Fibroblast of lung (primary cell): ENCODE results near the gene OR5H1.

Experiments used
- EZH2 ChIP-seq: IDR thresholded peaks from 2 replicates; pipeline ENCODE4 v1.5.1; 2012; ENCODE audit warnings: low read length, control low read depth, mild to moderate bottlenecking; ENCODE audit errors: missing control alignments
- TF ChIP-seq, protein P1 (sequence below), 2 donors: IDR thresholded peaks in 1 of 2; conservative IDR thresholded peaks in 1 of 2; 1 replicate in 1 of 2; 2 replicates in 1 of 2; pipeline ENCODE4 v1.5.1; 2011 to 2012; ENCODE audit warnings: low read length in 2 of 2, control low read depth in 1 of 2, inconsistent platforms in 1 of 2, low read depth in 1 of 2, mild to moderate bottlenecking in 1 of 2

DNA sequence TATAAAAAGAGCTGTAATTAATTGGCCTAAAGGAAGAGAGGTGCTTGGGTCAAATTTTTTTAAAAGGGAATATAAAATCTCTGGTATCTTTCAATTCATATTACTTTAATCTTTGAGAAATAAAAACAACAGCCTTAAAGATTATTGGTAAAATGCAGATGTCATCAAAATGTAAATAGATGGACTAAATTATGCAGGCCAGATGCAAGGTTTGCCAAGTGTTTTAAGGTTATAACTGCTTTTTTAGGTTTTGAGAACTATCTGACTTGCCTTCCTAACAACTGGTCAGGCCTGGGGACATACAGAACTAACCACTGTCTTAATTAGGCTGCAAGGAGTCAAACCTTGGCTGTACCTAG lies 20.0 kb upstream of the OR5H1 start:
- TF ChIP-seq, protein P1, sequence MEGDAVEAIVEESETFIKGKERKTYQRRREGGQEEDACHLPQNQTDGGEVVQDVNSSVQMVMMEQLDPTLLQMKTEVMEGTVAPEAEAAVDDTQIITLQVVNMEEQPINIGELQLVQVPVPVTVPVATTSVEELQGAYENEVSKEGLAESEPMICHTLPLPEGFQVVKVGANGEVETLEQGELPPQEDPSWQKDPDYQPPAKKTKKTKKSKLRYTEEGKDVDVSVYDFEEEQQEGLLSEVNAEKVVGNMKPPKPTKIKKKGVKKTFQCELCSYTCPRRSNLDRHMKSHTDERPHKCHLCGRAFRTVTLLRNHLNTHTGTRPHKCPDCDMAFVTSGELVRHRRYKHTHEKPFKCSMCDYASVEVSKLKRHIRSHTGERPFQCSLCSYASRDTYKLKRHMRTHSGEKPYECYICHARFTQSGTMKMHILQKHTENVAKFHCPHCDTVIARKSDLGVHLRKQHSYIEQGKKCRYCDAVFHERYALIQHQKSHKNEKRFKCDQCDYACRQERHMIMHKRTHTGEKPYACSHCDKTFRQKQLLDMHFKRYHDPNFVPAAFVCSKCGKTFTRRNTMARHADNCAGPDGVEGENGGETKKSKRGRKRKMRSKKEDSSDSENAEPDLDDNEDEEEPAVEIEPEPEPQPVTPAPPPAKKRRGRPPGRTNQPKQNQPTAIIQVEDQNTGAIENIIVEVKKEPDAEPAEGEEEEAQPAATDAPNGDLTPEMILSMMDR (conservative IDR thresholded peaks at IDR 0.05 in 1 of 2, IDR thresholded peaks at IDR 0.05 in 1 of 2; ENCODE audit: low read depth in 1 of 2, low read length in 2 of 2), result no peak
- TF ChIP-seq EZH2, result no peak
